ENCODE measurements around the gene SLC24A3.

Gene SLC24A3

DNA sequence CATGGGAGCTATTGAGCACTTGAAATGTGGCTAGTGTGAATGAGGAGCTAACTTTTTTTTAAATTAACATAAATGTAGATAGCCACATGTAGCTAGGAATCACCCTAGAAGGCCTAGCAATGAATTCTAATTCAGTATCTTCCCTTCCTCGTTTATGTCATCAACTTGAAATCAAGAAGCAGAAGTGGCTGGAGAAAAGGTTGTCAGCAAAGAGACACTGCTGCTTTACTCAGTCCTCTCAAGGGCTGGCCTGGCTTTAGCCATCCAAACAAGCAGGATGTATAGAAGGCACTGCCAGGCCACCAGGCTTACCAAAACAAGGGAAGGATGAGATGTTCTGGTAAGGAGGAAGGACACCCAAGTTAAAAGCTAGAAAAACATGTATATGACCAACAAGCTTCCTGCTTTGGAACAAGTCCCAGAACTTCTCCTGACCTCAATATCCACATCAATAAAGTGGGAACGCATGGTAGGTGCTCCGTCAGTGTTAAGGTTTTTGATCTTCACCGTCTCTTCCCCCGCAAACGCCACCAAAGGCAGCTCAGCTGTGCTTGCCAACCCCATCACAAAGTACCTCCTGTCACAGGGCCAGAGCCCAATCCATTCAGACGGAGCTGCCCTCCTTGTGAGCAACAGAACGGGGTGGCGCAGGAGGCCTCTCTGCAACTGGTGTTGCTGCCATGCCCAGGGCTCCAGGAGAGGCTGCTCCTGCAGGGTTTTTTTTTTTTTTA is 309.8 kb downstream of the SLC24A3 start:
- H3K4me3 ChIP-seq (ENCODE audit: low read length), result no peak overlapping the region
- no peak for DNase-seq (ENCODE audit: low read depth)
- TF ChIP-seq, protein P1, sequence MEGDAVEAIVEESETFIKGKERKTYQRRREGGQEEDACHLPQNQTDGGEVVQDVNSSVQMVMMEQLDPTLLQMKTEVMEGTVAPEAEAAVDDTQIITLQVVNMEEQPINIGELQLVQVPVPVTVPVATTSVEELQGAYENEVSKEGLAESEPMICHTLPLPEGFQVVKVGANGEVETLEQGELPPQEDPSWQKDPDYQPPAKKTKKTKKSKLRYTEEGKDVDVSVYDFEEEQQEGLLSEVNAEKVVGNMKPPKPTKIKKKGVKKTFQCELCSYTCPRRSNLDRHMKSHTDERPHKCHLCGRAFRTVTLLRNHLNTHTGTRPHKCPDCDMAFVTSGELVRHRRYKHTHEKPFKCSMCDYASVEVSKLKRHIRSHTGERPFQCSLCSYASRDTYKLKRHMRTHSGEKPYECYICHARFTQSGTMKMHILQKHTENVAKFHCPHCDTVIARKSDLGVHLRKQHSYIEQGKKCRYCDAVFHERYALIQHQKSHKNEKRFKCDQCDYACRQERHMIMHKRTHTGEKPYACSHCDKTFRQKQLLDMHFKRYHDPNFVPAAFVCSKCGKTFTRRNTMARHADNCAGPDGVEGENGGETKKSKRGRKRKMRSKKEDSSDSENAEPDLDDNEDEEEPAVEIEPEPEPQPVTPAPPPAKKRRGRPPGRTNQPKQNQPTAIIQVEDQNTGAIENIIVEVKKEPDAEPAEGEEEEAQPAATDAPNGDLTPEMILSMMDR (conservative IDR thresholded peaks at IDR 0.05; ENCODE audit: low read length), result no peak

DNA sequence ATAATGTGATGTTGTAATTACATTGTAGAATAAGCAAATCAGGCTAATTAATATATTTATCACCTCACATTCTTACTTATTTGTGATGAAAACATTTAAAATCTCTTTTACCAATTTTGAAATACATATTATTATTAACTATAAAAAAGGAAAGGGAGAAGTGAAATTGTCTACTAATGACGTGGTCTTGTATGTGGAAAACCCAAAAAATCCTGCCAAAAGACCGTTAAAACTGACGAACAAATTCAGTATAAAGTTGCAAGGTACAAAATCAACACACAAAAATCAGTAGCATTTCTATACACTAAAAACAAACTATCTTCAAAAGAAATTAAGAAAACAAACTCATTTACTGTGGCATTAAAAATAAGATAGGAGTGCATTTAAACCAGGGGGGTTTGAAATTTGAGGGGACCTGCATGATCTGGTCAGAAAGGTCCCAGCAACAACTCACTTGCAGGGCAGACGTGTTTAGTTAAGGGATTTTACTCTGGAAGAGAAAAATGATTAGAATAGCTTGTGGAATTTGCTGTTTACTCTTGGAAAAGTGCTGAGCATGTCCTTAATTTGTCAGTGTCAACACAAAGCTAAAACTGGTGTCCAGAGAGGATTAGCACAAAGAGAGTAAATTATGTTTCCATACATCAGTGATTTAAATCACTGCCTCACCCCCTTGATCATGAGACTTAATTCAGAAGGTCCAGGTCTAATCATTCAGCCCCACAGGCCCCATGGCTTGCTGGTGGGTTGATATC is 310.6 kb downstream of the SLC24A3 start:
- no peak overlapping the region for H3K4me3 ChIP-seq (ENCODE audit: low read length)
- TF ChIP-seq, protein P1 (conservative IDR thresholded peaks at IDR 0.05; ENCODE audit: low read length), result no peak
- no peak for DNase-seq (ENCODE audit: low read depth)

GRCh38 chr20:19524691-19525090 is 312.2 kb downstream of the SLC24A3 start:
- TF ChIP-seq, protein P1 (conservative IDR thresholded peaks at IDR 0.05; ENCODE audit: low read length), result no peak
- H3K4me3 ChIP-seq (ENCODE audit: low read length), result no peak overlapping the region
- DNase-seq (ENCODE audit: low read depth), result no peak

GRCh38 chr20:19527509-19527908 is 315.1 kb downstream of the SLC24A3 start:
- no peak for DNase-seq (ENCODE audit: low read depth)
- TF ChIP-seq, protein P1 (conservative IDR thresholded peaks at IDR 0.05; ENCODE audit: low read length), result no peak
- H3K4me3 ChIP-seq (ENCODE audit: low read length), result no peak overlapping the region

DNA sequence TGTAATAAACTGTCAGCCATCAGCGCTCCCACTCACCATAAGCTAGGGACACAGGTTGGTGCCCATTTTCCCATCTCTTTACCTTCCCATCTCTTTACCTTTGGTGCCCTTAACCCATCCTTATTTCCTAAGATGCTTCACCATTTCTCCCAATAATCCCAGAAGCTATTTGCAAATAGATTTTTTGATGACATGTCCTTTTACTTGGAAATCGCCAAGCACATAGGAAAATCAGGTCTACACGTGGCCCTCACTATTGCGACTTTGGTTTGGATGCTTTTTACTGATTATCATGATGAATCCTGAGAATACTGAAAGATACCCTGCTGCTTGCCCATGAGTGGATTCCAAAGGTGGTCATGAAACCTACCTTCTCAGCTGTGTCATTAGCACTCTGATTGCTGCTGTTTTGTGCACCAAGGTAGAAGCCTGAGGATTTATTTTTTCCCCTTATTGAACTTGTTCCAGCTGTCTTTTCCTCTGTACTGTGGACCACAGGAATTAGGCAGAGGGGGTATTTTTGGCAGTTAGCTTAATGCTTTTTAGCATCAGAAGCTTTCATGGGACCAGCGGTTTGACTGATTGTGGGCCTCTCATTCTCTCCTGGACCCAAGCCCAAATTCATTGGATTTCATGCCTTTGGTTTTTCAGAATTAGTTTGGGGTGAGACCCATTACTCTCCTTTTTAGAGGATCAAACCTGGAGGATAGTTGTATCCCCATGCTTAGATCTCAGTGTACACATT is 316.0 kb downstream of the SLC24A3 start:
- no peak for DNase-seq (ENCODE audit: low read depth)
- no peak overlapping the region for H3K4me3 ChIP-seq (ENCODE audit: low read length)
- TF ChIP-seq, protein P1 (conservative IDR thresholded peaks at IDR 0.05; ENCODE audit: low read length), result no peak

- H3K4me3 ChIP-seq (ENCODE audit: low read length), result no peak overlapping the region
- TF ChIP-seq, protein P1 (conservative IDR thresholded peaks at IDR 0.05; ENCODE audit: low read length), result no peak
- no peak for DNase-seq (ENCODE audit: low read depth)
Observed at GRCh38 chr20:19530006-19530405, 317.6 kb downstream of the SLC24A3 start.

All from AG10803 (cell line).